ENCODE measurements around the gene MOSPD3.

MOSPD3 gene

DNA sequence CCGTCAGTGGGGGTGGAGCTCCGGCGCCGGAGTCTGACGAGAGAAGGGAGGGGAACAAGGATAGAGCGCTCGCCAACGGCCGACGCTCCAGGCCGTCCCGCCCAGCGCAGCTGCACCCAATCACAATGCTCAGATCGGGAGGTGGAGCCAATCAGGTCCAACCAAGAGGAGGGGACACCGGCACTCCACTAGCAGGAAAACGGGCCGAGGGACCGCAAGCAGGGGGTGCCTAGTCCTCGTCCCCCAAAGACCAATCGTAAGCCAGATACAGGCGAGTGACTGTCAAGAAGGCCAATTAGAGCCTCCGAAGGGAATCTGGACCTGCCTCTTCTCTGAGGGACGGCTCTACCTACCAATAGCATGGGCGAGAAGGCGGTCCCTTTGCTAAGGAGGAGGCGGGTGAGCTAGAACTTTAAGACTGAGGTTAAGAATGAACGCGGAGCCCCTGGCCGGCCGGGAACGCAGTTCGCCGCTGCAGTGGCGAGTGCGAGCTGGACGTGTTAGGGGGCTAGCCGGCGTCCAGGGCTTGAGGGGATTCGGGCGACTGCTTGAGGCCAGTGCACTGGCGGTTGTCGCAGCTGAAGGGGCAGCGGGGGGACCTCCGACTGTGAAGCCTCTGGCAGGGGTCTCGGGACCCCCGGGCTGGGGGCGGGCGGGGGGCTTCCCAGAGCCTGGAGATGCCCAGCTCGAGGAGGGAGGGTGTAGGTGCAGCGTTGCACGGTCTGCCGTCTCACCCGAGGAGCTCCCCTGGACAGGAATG, 25.9 kb upstream of the MOSPD3 start, which contains the start of gene FBXO24:
Gene FBXO24, plus strand, starts transcription at position 63 of the 760 bp plus-strand sequence. Its CDS starts 298 bp downstream, at position 361.
- TF ChIP-seq, protein P1, sequence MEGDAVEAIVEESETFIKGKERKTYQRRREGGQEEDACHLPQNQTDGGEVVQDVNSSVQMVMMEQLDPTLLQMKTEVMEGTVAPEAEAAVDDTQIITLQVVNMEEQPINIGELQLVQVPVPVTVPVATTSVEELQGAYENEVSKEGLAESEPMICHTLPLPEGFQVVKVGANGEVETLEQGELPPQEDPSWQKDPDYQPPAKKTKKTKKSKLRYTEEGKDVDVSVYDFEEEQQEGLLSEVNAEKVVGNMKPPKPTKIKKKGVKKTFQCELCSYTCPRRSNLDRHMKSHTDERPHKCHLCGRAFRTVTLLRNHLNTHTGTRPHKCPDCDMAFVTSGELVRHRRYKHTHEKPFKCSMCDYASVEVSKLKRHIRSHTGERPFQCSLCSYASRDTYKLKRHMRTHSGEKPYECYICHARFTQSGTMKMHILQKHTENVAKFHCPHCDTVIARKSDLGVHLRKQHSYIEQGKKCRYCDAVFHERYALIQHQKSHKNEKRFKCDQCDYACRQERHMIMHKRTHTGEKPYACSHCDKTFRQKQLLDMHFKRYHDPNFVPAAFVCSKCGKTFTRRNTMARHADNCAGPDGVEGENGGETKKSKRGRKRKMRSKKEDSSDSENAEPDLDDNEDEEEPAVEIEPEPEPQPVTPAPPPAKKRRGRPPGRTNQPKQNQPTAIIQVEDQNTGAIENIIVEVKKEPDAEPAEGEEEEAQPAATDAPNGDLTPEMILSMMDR (IDR thresholded peaks at IDR 0.05; ENCODE audit: low read depth, low read length), result no peak

DNA sequence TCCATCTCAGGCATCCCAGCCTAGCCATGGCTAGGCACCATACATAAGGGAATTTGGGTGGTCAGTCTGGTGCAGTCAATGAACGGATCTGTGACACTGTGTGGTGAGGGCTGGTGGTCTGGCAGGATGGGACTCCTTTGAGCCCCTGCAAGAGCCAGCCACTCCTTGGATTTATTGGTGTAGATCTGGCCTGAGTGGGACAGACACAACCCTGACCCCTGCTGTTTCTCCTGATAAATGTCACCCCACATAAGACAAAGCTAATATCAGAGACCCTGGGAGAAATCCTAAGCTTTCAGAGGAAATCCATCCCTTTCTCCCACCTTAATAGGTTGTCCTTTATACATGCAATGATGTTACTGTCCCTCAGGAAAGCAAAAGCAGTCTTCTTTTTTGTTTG, 23.9 kb upstream of the MOSPD3 start:
- no peak overlapping the region for H3K4me3 ChIP-seq (replicated peaks in 1 of 2; ENCODE audit: low read depth in 2 of 2, low read length in 2 of 2)
- TF ChIP-seq, protein P1 (IDR thresholded peaks at IDR 0.05; ENCODE audit: low read depth, low read length), result peak; percentile 45
- peak; percentile 41 to 42 for DNase-seq (ENCODE audit: low read depth in 2 of 2)

More for the DNA sequence above, 25.9 kb upstream of the MOSPD3 start, which contains the start of gene FBXO24:
- peak; percentile 100 for DNase-seq (ENCODE audit: low read depth in 2 of 2)
- H3K4me3 ChIP-seq (replicated peaks in 1 of 2; ENCODE audit: low read depth in 2 of 2, low read length in 2 of 2), result peak within 1 kb of the TSS; percentile 94

DNA sequence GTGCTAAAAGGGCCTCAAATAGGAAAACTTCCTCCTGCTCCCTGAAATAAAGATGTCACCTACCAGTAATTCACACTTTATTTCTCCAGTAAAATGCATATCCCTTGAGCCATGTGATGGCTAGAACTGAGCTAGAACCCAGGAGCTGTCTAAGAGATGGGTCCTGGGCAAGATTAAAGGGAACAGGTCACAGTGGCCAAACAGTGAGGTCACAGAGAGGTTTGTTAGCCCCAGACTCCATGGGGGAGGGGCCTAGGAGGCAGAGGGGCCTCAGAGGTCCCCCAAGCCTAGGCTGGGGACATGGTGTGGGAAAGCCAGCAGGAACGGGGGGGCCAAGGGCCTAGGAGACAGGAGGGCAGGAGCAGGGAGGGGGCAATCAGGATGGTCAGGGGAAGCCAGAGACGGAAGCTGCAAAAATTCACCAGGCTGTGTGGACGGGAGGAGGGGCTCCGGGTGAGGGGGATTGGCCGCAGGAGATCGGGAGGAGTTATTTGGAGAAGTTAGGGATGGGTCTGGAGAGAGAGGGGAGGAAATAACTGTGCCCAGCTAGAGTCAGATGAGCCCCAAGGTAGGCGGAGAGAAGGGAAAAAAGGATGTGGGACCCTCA, 22.9 kb upstream of the MOSPD3 start:
- H3K4me3 ChIP-seq (replicated peaks in 1 of 2; ENCODE audit: low read depth in 2 of 2, low read length in 2 of 2), result peak overlapping the region in 1 of 2 donors; percentile 0
- DNase-seq (ENCODE audit: low read depth in 2 of 2), result no peak
- TF ChIP-seq, protein P1 (IDR thresholded peaks at IDR 0.05; ENCODE audit: low read depth, low read length), result no peak

DNA sequence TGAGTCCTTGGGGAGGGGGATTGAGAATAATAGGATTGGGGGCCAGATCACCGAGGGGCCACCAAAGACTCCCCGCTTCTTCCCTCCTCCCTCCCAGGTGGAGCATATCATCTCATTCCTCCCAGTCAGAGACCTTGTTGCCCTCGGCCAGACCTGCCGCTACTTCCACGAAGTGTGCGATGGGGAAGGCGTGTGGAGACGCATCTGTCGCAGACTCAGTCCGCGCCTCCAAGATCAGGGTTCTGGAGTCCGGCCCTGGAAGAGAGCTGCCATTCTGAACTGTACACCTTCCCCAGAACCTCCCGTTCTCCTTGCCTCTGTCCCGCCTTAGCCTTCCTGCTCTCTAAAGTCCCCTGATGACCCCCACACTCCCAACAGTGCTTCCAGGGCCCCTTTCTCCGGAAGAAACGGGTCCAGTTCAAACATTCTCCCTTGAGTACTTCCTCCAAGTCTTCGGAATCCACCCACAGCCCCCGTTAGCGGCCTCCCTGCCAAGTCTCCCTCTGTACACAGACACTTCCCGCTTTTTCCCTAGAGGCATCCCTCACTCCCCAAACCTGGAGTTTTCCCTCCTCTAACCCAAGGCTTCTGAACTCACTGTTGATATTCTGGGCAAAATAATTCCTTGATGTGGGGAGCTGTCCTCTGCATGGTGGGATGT, 22.1 kb upstream of the MOSPD3 start:
- TF ChIP-seq, protein P1 (IDR thresholded peaks at IDR 0.05; ENCODE audit: low read depth, low read length), result no peak
- peak; percentile 24 to 65 for DNase-seq (ENCODE audit: low read depth in 2 of 2)
- peak overlapping the region in 1 of 2 donors; percentile 25 for H3K4me3 ChIP-seq (replicated peaks in 1 of 2; ENCODE audit: low read depth in 2 of 2, low read length in 2 of 2)

DNA sequence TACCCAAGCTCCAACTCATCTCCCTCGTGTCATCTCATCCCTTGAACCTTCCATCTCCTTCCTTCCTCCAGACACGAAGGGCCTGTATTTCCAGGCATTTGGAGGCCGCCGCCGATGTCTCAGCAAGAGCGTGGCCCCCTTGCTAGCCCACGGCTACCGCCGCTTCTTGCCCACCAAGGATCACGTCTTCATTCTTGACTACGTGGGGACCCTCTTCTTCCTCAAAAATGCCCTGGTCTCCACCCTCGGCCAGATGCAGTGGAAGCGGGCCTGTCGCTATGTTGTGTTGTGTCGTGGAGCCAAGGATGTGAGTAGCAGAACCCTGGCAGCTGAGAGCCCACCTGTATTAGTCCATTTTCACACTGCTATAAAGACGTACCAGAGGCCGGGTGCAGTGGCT, 20.7 kb upstream of the MOSPD3 start:
- H3K4me3 ChIP-seq (replicated peaks in 1 of 2; ENCODE audit: low read depth in 2 of 2, low read length in 2 of 2), result no peak overlapping the region
- no peak for DNase-seq (ENCODE audit: low read depth in 2 of 2)
- TF ChIP-seq, protein P1 (IDR thresholded peaks at IDR 0.05; ENCODE audit: low read depth, low read length), result no peak

DNA sequence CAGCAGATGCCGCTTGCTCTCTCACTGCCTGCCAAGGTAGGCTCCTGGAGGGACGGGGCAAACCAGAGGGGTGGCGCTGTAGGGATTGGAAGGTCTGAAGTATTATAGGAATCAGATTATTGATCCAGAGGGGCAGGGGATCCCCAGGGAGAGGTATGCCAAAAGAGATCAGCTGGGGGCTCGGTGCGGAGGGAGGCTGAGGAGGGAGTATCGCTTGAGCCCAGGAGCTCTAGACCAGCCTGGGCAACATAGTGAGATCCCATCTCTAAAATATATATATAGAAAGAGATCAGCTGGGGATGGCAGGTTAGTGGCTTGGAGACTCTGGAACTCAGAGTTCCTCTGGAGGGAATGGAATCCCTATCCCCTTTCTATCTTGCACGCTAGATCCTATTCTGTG, 17.2 kb upstream of the MOSPD3 start:
- TF ChIP-seq, protein P1 (IDR thresholded peaks at IDR 0.05; ENCODE audit: low read depth, low read length), result no peak
- DNase-seq (ENCODE audit: low read depth in 2 of 2), result no peak
- H3K4me3 ChIP-seq (replicated peaks in 1 of 2; ENCODE audit: low read depth in 2 of 2, low read length in 2 of 2), result no peak overlapping the region

Measured in cardiac fibroblast (primary cell).